HG03103 (cell line): ENCODE results near the gene CLCN6.

Source experiments
- ATAC-seq: cut with Tn5 transposase; IDR thresholded peaks from one replicate; pipeline ENCODE4 v1.9.1; 2021; ENCODE audit warnings: low read depth; ENCODE audit not compliant: unreplicated experiment

Gene CLCN6, protein sequence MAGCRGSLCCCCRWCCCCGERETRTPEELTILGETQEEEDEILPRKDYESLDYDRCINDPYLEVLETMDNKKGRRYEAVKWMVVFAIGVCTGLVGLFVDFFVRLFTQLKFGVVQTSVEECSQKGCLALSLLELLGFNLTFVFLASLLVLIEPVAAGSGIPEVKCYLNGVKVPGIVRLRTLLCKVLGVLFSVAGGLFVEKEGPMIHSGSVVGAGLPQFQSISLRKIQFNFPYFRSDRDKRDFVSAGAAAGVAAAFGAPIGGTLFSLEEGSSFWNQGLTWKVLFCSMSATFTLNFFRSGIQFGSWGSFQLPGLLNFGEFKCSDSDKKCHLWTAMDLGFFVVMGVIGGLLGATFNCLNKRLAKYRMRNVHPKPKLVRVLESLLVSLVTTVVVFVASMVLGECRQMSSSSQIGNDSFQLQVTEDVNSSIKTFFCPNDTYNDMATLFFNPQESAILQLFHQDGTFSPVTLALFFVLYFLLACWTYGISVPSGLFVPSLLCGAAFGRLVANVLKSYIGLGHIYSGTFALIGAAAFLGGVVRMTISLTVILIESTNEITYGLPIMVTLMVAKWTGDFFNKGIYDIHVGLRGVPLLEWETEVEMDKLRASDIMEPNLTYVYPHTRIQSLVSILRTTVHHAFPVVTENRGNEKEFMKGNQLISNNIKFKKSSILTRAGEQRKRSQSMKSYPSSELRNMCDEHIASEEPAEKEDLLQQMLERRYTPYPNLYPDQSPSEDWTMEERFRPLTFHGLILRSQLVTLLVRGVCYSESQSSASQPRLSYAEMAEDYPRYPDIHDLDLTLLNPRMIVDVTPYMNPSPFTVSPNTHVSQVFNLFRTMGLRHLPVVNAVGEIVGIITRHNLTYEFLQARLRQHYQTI

DNA sequence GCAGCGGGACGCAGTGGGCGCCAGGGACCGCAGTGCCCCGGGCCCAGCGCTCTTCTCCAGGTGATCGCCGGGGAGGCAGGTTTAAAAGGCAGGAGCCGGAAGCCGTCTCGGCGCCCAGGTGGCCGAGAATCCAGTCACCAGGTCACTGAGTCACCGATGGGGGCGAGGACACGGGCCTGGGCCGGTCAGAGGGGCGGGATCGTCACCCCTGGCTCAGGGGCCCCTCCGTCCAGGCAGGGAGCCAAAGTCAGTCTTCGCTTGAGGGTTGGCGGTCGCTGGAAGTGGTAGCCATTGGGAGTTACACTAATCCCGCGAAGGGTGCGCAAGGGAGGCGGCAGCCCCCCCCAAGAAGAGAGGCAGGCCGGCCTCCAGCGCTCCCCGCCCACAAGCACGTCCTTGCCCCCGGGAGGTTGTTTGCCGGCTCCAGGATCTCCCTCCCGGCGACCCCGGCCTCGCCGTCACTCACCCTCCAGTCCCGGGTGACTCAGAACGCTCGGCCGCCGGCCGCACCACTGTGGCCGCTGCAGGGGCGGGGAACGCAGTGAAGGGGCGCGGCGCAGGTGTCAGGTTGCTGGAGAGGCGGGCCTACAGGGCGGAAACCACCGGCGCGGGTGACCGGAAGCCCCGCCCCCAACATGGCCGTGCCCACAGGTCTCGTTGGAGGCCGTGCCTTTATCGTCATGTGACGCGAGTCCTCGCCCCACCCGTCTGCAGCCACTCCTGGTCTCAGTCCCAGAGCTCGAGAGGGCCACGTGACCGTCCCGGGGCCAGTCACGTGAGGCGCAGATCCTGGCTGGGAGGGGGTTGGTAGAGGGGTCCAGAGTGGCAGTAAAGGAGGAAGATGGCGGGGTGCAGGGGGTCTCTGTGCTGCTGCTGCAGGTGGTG is at the start of gene CLCN6, which contains the start of gene MTHFR:
CLCN6 (plus strand) TSS at position 770 of the 885 bp plus-strand sequence; CDS start at position 842, 72 bp downstream.
MTHFR (minus strand) TSS at position 543 of the 885 bp plus-strand sequence. CDS start 2,848 bp downstream, outside the sequence.
- ATAC-seq = peak; percentile 77

DNA sequence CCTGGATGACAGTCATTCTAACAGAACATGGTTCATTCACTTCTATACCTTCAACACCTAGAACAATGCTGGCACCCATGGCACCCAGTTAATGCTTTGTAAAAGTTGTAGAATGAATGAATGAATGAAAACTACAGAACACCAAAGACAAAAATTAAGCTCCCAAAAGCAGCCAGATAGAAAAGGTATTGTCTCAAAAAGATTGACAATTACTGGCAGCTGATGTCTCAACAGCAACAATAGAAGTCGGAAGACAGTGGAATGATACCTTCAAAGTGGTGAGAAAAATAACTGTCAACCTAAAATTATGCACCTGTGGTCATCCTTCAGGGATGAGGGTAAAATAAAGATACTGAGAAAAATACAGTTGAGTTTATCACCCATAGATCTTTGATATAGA is 48.9 kb upstream of the CLCN6 start:
- no peak for ATAC-seq

DNA sequence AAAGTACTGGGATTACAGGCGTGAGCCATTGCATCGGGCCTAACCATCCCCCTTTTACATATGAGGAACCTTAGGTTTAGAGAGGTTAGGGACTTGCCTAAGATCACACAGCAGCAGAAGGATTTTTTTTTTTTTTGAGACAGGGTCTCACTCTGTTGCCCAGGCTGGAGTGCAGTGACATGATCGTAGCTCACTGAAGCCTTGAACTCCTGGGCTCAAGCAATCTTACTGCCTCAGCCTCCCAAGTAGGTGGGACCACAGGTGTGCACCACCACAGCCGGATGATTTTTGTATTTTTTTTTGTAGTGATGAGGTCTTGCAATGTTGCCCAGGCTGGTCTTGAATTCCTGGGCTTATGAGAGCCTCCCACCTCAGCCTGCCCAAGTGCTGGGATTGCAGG is 46.2 kb upstream of the CLCN6 start:
- no peak for ATAC-seq

- no peak for ATAC-seq
These were observed 44.7 kb upstream of the CLCN6 start for GRCh38 chr1:11761285-11761684.

DNA sequence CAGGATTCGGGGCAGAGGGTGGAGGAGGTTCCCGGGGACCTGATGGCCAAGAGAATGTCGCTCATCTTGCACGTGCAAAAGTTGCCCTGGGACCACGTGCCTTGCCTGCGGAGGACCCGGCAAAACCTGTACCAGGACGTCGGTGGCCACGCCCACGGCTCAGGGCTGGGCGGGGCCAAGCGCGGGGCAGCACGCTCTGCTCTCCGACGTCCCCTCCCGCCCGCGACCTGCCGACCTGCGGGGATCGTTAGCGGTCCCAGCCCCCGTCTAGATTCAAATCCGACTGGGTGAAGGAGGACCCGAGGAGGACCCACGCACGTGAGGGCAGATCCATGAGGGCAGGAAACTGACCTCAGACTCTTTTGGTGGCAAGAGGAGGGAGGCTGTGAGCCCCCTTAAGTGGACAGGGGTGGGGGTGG is 44.0 kb upstream of the CLCN6 start, which contains the start of gene C1orf167:
C1orf167 (plus strand) TSS at position 206 of the 419 bp plus-strand sequence. CDS start 2,208 bp downstream, outside the sequence.
- no peak for ATAC-seq

DNA sequence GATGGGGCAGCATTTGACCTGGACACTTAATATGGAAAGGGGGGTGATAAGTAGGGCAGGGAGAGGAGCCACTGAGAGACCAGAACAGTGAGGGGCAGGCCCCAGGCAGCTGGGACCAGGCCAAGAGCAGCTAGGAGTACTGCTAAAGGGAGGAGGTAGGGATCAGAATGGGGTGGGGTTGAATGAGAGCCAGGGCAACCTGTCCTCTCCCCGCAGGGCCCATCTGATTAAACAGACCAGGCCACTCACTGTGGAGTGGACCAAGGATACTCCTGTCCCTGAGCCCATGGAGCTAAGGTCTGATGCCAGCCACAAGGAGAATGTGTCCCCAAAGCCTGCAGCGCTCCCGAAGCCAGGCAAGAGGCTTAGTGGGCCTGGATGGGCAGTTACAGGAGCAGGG is 41.9 kb upstream of the CLCN6 start:
- no peak for ATAC-seq

GRCh38 chr1:11764519-11764918 is 41.5 kb upstream of the CLCN6 start:
- no peak for ATAC-seq

DNA sequence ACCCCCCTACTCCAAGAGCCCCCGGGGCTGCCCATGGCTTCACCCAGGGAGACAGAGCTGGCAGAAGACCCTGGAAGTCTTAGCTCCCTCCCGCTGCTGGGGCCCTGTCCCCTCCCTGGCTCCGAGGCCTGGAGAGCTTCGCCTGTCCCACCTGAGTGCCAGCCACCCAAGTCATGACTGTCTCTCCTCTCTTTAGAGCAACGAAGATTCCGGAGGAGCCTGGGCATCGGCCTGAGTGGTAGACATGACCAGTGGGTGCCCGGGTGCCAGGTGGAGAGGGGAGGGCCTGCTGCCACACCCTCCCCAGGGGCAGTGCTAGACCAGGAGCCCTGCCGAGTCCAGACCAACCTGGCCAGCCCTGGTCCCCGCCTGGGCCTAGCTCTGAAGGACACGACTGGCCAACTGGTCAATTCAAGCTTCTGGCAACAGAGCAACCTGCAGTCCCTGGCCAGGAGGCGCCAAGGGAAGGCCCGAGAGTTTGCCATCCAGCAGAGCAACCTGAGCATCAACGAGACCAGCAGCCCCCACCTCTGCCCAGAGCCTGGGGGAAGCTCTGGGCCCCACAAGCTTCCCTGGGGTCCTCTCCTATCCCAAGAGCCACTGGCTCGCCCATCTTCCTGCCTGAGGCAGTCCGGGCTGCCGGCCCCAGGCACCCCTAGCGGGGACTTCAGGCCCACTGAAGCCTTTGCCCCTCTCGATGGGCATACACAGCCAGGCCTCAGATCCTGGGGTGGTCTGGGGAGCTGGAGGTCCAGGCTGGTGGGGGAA is 40.1 kb upstream of the CLCN6 start:
- ATAC-seq = no peak

- no peak for ATAC-seq
These were observed 39.6 kb upstream of the CLCN6 start for GRCh38 chr1:11766429-11766776.

- ATAC-seq = no peak
These were observed 37.9 kb upstream of the CLCN6 start for GRCh38 chr1:11767922-11768704.

DNA sequence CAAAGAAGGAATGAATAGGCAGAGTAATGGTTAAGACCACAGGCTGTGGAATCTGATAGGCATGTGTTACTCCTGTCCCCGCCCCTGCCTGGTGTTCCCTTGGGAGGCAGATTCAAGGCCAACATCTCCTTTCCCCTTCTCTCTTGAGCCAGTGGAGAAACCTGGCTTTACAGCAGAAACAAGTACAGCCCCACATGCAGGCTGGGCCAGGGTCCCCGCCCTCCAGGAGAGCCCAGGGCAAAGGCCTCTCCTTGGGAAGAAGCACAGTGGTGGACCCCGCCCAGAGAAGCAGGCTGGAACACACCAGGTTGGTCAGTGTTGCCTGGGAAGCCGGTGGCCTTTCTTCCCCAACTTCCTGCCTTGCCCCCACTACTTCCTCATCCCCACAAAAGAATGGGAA is 37.2 kb upstream of the CLCN6 start:
- no peak for ATAC-seq

DNA sequence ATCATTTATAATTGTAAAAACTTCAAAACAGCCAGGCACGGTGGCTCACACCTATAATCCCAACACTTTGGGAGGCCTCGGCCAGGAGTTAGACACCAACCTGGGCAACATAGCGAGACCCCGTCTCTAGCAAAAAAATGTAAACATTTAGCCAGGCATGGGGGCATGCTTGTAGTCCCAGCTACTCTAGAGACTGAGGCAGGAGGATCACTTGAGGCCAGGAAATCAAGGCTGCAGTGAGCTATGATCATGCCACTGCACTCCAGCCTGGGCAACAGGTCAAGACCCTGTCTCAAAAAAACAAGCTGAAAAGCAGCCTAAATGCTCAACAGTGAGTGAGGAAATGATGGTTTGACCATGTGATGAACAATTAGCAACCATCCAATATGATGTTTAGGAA is 36.7 kb upstream of the CLCN6 start:
- ATAC-seq = no peak

DNA sequence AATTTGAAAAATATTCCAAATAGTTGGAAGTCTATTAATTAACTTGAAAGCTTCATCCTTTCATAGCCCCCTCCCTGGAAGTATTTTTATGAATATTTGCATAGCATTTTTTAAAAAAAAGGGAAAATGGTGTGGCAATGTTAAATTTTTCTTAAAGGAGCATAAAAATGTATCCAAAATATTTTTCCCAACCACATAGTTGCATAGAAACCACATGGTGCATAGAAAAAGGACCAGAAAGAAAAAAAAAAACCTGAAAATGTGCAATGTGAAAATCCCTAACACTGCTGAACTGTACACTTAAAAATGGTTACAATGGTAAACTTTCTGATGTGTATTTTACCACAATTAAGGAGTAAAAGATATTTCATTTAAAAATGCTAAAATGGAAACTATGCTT is 36.0 kb upstream of the CLCN6 start:
- no peak for ATAC-seq

DNA sequence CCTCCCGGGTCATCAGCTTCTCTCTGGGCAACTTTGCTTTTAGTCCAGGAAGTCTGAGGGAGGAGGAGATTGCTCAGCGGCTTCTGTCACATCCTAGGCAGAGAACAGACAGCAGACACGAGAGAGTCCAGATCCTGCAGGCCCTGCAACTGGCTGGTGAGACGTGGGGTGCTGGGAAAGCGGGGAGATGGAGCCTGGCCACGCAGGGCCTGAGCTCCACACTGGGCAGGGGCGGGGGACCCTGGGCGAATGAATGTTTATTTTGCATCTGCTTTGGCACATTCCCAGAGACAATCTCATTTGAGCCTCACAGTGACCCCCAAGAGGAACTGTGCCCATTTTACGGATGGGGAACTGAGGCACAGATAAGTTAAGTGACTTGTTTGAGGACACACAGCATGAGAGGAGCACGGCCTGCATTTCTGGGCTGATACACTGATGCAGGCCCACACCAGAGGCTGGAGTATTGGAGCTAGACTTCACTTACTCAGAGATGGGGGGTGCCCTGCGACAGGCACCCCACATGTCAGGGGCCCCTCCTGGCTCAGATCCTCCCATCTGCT is 34.4 kb upstream of the CLCN6 start:
- ATAC-seq = no peak

DNA sequence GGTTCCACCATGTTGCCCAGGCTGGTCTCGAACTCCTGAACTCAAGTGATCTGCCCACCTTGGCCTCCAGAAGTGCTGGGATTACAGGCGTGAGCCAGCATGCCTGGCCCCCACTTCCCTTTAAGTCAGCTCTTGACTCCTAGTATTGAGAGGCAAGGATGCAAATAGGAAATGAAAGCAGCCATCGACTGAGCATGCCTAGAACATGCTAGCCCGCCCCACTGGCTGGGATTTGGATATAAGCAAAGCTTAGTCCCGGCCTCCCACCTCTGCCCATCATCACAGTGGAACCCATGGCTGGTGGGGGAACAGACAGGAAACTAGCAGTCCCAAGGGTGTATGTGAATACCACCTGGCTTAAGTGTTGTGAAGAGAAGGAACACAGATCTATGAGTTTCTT is 33.5 kb upstream of the CLCN6 start:
- ATAC-seq = no peak

DNA sequence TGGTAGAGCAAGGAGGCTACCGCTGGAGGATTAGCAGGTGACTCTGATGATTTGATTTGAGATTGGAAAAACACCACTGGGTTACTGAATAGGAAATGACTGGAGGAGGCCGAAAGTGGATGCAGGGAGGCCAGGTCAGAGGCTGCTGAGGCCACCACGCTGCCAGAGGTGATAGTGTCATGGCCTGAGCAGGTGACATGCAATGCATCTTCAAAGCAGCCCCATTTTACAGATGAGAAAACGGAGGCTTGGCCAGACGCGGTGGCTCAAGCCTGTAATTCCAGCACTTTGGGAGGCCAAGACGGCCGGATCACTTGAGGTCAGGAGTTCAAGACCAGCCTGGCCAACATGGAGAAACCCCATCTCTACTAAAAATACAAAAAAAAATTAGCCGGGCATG is 31.2 kb upstream of the CLCN6 start:
- no peak for ATAC-seq

- no peak for ATAC-seq
These were observed 28.2 kb upstream of the CLCN6 start for GRCh38 chr1:11777658-11778322.

GRCh38 chr1:11778336-11778735 is 27.7 kb upstream of the CLCN6 start:
- ATAC-seq = no peak
